Liver (tissue), 9 donors: Measurements from ENCODE around the gene AP1S1. TPM values are rescaled to one million over a fixed set of nuclear protein-coding genes. Genes with fewer than 3 reads are reported as not detected.

Source experiments
- DNase-seq: peaks from one replicate; pipeline ENCODE4 v3.0.0-alpha.2; 2017; ENCODE audit warnings: low spot score
- H3K27ac ChIP-seq, 2 donors: one replicate each; pipeline ENCODE4 v1.7.0; 2013; ENCODE audit warnings: inconsistent platforms in 2 of 2, low read length in 2 of 2, control low read depth in 1 of 2, low read depth in 1 of 2, mild to moderate bottlenecking in 1 of 2
- H3K27me3 ChIP-seq, 4 donors: one replicate each; pipeline versions ENCODE4 v1.6.1 to v1.7.0; 2013; ENCODE audit warnings: low read length in 3 of 4, inconsistent platforms in 1 of 4, mild to moderate bottlenecking in 1 of 4, moderate library complexity in 1 of 4; ENCODE audit not compliant: control insufficient read depth in 4 of 4, insufficient read depth in 4 of 4
- H3K36me3 ChIP-seq, 4 donors: one replicate each; pipeline versions ENCODE4 v1.6.1 to v1.7.0; 2013; ENCODE audit warnings: low read length in 3 of 4, mild to moderate bottlenecking in 3 of 4, low read depth in 1 of 4, moderate library complexity in 1 of 4; ENCODE audit not compliant: control insufficient read depth in 4 of 4, insufficient read depth in 3 of 4
- H3K4me1 ChIP-seq, 4 donors: one replicate each; pipeline versions ENCODE4 v1.6.1 to v1.7.0; 2013; ENCODE audit warnings: low read length in 3 of 4, mild to moderate bottlenecking in 3 of 4, moderate library complexity in 1 of 4; ENCODE audit not compliant: control insufficient read depth in 4 of 4, insufficient read depth in 4 of 4
- H3K4me3 ChIP-seq, 3 donors: one replicate each; pipeline versions ENCODE4 v1.6.1 to v1.7.0; 2013; ENCODE audit warnings: low read length in 3 of 3, control low read depth in 1 of 3, low read depth in 1 of 3, mild to moderate bottlenecking in 1 of 3
- H3K9ac ChIP-seq, 2 donors: one replicate each; pipeline ENCODE4 v1.7.0; 2013; ENCODE audit warnings: low read length in 2 of 2, mild to moderate bottlenecking in 2 of 2, moderate library complexity in 2 of 2, control low read depth in 1 of 2, low read depth in 1 of 2
- H3K9me3 ChIP-seq, 4 donors: one replicate each; pipeline versions ENCODE4 v1.6.1 to v1.7.0; 2013; ENCODE audit warnings: low read length in 3 of 4; ENCODE audit not compliant: control insufficient read depth in 4 of 4
- ATF3 ChIP-seq: IDR thresholded peaks from 2 replicates; pipeline ENCODE4 v1.6.1; 2016; ENCODE audit warnings: antibody characterized with exemption
- CTCF ChIP-seq: fragments of 150-350 bp; IDR thresholded peaks from 2 replicates; pipeline ENCODE4 v1.5.1; 2017; ENCODE audit warnings: improper control_type of control experiment, low read depth, low read length; ENCODE audit not compliant: missing input control
- EGR1 ChIP-seq, 2 donors: IDR thresholded peaks; 2 replicates each; pipeline ENCODE4 v1.6.1; 2016 to 2018; ENCODE audit warnings: antibody characterized with exemption in 2 of 2, low read depth in 2 of 2
- FOXA1 ChIP-seq: IDR thresholded peaks from 2 replicates; pipeline ENCODE4 v1.6.1; 2016; ENCODE audit warnings: antibody characterized with exemption
- FOXA2 ChIP-seq: IDR thresholded peaks from 2 replicates; pipeline ENCODE4 v1.6.1; 2016; ENCODE audit warnings: antibody characterized with exemption
- GABPA ChIP-seq, 2 donors: IDR thresholded peaks in 1 of 2; conservative IDR thresholded peaks in 1 of 2; 2 replicates each; pipeline ENCODE4 v1.6.1; 2016; ENCODE audit warnings: antibody characterized with exemption in 2 of 2, mild to moderate bottlenecking in 1 of 2, moderate library complexity in 1 of 2
- HNF4A ChIP-seq, 2 donors: conservative IDR thresholded peaks; 2 replicates each; pipeline ENCODE4 v1.6.1; 2016; ENCODE audit warnings: antibody characterized with exemption in 2 of 2, mild to moderate bottlenecking in 2 of 2
- HNF4G ChIP-seq: IDR thresholded peaks from 2 replicates; pipeline ENCODE4 v1.6.1; 2016; ENCODE audit warnings: antibody characterized with exemption
- JUND ChIP-seq, 2 donors: IDR thresholded peaks; 2 replicates each; pipeline ENCODE4 v1.6.1; 2016; ENCODE audit warnings: antibody characterized with exemption in 2 of 2
- MAX ChIP-seq: IDR thresholded peaks from 2 replicates; pipeline ENCODE4 v1.6.1; 2016; ENCODE audit warnings: antibody characterized with exemption
- NR2F2 ChIP-seq: IDR thresholded peaks from 2 replicates; pipeline ENCODE4 v1.6.1; 2016; ENCODE audit warnings: antibody characterized with exemption
- RAD21 ChIP-seq, 2 donors: IDR thresholded peaks; 2 replicates each; pipeline ENCODE4 v1.6.1; 2016; ENCODE audit warnings: antibody characterized with exemption in 2 of 2, mild to moderate bottlenecking in 2 of 2
- REST ChIP-seq: IDR thresholded peaks from 2 replicates; pipeline ENCODE4 v1.6.1; 2016; ENCODE audit warnings: antibody characterized with exemption, mild to moderate bottlenecking
- RXRA ChIP-seq, 2 donors: IDR thresholded peaks; 2 replicates each; pipeline ENCODE4 v1.6.1; 2017 to 2018; ENCODE audit warnings: antibody characterized with exemption in 2 of 2, mild to moderate bottlenecking in 1 of 2
- SP1 ChIP-seq: IDR thresholded peaks from 2 replicates; pipeline ENCODE4 v1.6.1; 2018; ENCODE audit warnings: antibody characterized with exemption, mild to moderate bottlenecking
- TAF1 ChIP-seq: conservative IDR thresholded peaks from 2 replicates; pipeline ENCODE4 v1.6.1; 2016; ENCODE audit warnings: antibody characterized with exemption, mild to moderate bottlenecking
- YY1 ChIP-seq: IDR thresholded peaks from 2 replicates; pipeline ENCODE4 v1.6.1; 2016; ENCODE audit warnings: antibody characterized with exemption, mild to moderate bottlenecking
- ZBTB33 ChIP-seq: IDR thresholded peaks from 2 replicates; pipeline ENCODE4 v1.6.1; 2016; ENCODE audit warnings: antibody characterized with exemption
- WGBS: extraction: QIAGEN DNeasy Blood & Tissue Kit; methylation state at CpG from one replicate; pipeline ENCODE4 v1.1.7; 2013; 5-methylcytosine and 5-hydroxymethylcytosine counted together
- polyA plus RNA-seq, 2 donors: library from polyadenylated mRNA; stranded (reverse) in 1 of 2; unstranded in 1 of 2; fragments of 200-250 nt in 1 of 2; fragments of >200 nt in 1 of 2; fragmentation: Nextera tagmentation in 1 of 2; extraction: Ambion mirVana in 1 of 2; gene quantifications; one replicate each; pipeline versions ENCODE4 v1.2.1 to v1.2.3, GENCODE V29; 2013 to 2015
- total RNA-seq, 2 donors: library from RNA; depleted of rRNA; stranded (reverse); fragments of >200 nt; gene quantifications; one replicate each; pipeline ENCODE4 v1.2.3, GENCODE V29; 2014
- donor health status: healthy.
- donor health status: healthy.
- donor health status: healthy.
- donor health status: healthy.
- donor health status: healthy.

The AP1S1 gene
- total and polyA plus RNA-seq, 4 donors: 13.8 to 25.7 (median 22.0) TPM

GRCh38 chr7:101125989-101126650 is 28.2 kb upstream of the AP1S1 start:
- 21% methylated on average over 15 of the region's 15 CpGs for WGBS
- Histone ChIP-seq H3K27ac (peak overlapping the region; percentile 83 to 96), H3K4me1 (peaks cover 21 to 51% (median 31%) of the 10 kb centered on the region in 4 donors), H3K4me3 (no peak overlapping the region), H3K27me3 (no peaks in the 10 kb centered on the region), H3K36me3 (peaks cover 0 to 12% (median 6%) of the 10 kb centered on the region in 4 donors), H3K9me3 (no peaks in the 10 kb centered on the region), H3K9ac (no peak overlapping the region)
- no peak for TF ChIP-seq CTCF
- TF ChIP-seq EGR1 (IDR thresholded peaks at IDR 0.05; ENCODE audit: low read depth in 2 of 2): no peak
- TF ChIP-seq FOXA1: peak; percentile 86
- TF ChIP-seq NR2F2: no peak
- TF ChIP-seq RAD21 (IDR thresholded peaks at IDR 0.05): no peak
- TF ChIP-seq FOXA2: peak; percentile 91
- TF ChIP-seq REST: no peak
- no peak for TF ChIP-seq YY1
- no peak for TF ChIP-seq TAF1
- no peak for TF ChIP-seq ZBTB33
- no peak for TF ChIP-seq JUND (IDR thresholded peaks at IDR 0.05)
- peak; percentile 88 for TF ChIP-seq MAX
- no peak for TF ChIP-seq GABPA (IDR thresholded peaks at IDR 0.05 in 1 of 2, conservative IDR thresholded peaks at IDR 0.05 in 1 of 2)
- no peak for TF ChIP-seq SP1
- no peak for TF ChIP-seq RXRA (IDR thresholded peaks at IDR 0.05)
- peak in 1 of 2 donors; percentile 72 for TF ChIP-seq HNF4A (conservative IDR thresholded peaks at IDR 0.05)
- no peak for TF ChIP-seq HNF4G
- no peak for TF ChIP-seq ATF3
- peak; percentile 53 for DNase-seq
